Smooth muscle cell (in vitro differentiated cells): ENCODE measurements around the gene TTC23. TPM values are rescaled to one million over a fixed set of nuclear protein-coding genes. Genes with fewer than 3 reads are reported as not detected.

ENCODE experiments used
- DNase-seq: peaks from one replicate; lab custom pipeline; 2025; ENCODE audit not compliant: unreplicated experiment; lab: John Stamatoyannopoulos, UW
- H2AFZ ChIP-seq: fragments of 200-600 bp; sonication (generic); 2 replicates; pipeline ENCODE4 v1.6.0; 2016; ENCODE audit warnings: antibody characterized with exemption, low read depth, mild to moderate bottlenecking
- H3F3A ChIP-seq: fragments of 200-600 bp; sonication (generic); 2 replicates; pipeline ENCODE4 v1.6.0; 2017; ENCODE audit warnings: antibody characterized with exemption, low read depth
- H3K27ac ChIP-seq: fragments of 200-600 bp; sonication (generic); 2 replicates; pipeline ENCODE4 v1.5.1; 2016; ENCODE audit warnings: low read depth, mild to moderate bottlenecking
- H3K27me3 ChIP-seq: fragments of 200-600 bp; sonication (generic); 2 replicates; pipeline ENCODE4 v1.6.1; 2016; ENCODE audit warnings: low read depth, mild to moderate bottlenecking
- H3K36me3 ChIP-seq: fragments of 200-600 bp; sonication (generic); 2 replicates; pipeline ENCODE4 v1.5.1; 2016; ENCODE audit warnings: low read depth
- H3K4me1 ChIP-seq: fragments of 200-600 bp; sonication (generic); 2 replicates; pipeline ENCODE4 v1.5.1; 2016; ENCODE audit warnings: low read depth
- H3K4me2 ChIP-seq: fragments of 200-600 bp; sonication (generic); 2 replicates; pipeline ENCODE4 v1.6.0; 2016; ENCODE audit warnings: mild to moderate bottlenecking
- H3K4me3 ChIP-seq: fragments of 200-600 bp; sonication (generic); 2 replicates; pipeline ENCODE4 v1.5.1; 2016; ENCODE audit warnings: mild to moderate bottlenecking
- H3K79me2 ChIP-seq: fragments of 200-600 bp; sonication (generic); 2 replicates; pipeline ENCODE4 v1.6.0; 2016; ENCODE audit warnings: low read depth, mild to moderate bottlenecking
- H3K9ac ChIP-seq: fragments of 200-600 bp; sonication (generic); 2 replicates; pipeline ENCODE4 v1.6.0; 2016; ENCODE audit warnings: low read depth
- H3K9me3 ChIP-seq: fragments of 200-600 bp; sonication (generic); replicated peaks from 2 replicates; pipeline ENCODE4 v1.5.1; 2016; ENCODE audit warnings: low read depth
- H4K20me1 ChIP-seq: fragments of 200-600 bp; sonication (generic); 2 replicates; pipeline ENCODE4 v1.6.0; 2016; ENCODE audit warnings: low read depth
- CTCF ChIP-seq: fragments of 200-600 bp; sonication (generic); IDR thresholded peaks from 2 replicates; pipeline ENCODE4 v1.5.1; 2017; ENCODE audit warnings: borderline replicate concordance, mild to moderate bottlenecking, antibody characterized with exemption; ENCODE audit not compliant: insufficient read depth, poor library complexity, severe bottlenecking
- WGBS: methylation state at CpG from one replicate; pipeline ENCODE4 v1.1.7; 2016; ENCODE audit warnings: low lambda C conversion rate; 5-methylcytosine and 5-hydroxymethylcytosine counted together
- polyA plus RNA-seq: library from polyadenylated mRNA; unstranded; fragments of >200 nt; fragmentation: Nextera tagmentation; extraction: Ambion mirVana; gene quantifications from 2 replicates; pipeline ENCODE4 v1.2.1, GENCODE V29; 2016
- total RNA-seq: library from RNA; depleted of rRNA; stranded (reverse); fragments of >200 nt; gene quantifications from 2 replicates; pipeline ENCODE4 v1.2.3, GENCODE V29; 2014

TTC23 gene
- total and polyA plus RNA-seq, 2 experiments from 2014 or later, result 25.0 to 45.4 TPM

- H3K36me3 ChIP-seq, result no peaks in the 10 kb centered on the region
- peaks cover 3% of the 10 kb centered on the region for H3K4me1 ChIP-seq
- no peak overlapping the region for H3K9ac ChIP-seq
- no peak overlapping the region for H3K4me2 ChIP-seq
- no peaks in the 10 kb centered on the region for H3K9me3 ChIP-seq
- H4K20me1 ChIP-seq, result no peaks in the 10 kb centered on the region
- no peak for TF ChIP-seq CTCF
- no peaks in the 10 kb centered on the region for H3K27me3 ChIP-seq
- H3K27ac ChIP-seq, result no peak overlapping the region
- no peaks in the 10 kb centered on the region for H3F3A ChIP-seq
- H3K79me2 ChIP-seq, result no peaks in the 10 kb centered on the region
- WGBS, result 88% methylated on average over 1 of the region's 1 CpG
- H3K4me3 ChIP-seq, result no peak overlapping the region
- no peak for DNase-seq
- H2AFZ ChIP-seq, result no peak overlapping the region
Observed at GRCh38 chr15:99090938-99091337, 158.4 kb downstream of the TTC23 start.

GRCh38 chr15:99090011-99090699 is 159.2 kb downstream of the TTC23 start:
- no peaks in the 10 kb centered on the region for H3K79me2 ChIP-seq
- H3K9ac ChIP-seq, result no peak overlapping the region
- no peaks in the 10 kb centered on the region for H3K27me3 ChIP-seq
- WGBS, result 76% methylated on average over 3 of the region's 3 CpGs
- H3F3A ChIP-seq, result no peaks in the 10 kb centered on the region
- H3K4me2 ChIP-seq, result no peak overlapping the region
- no peak overlapping the region for H3K27ac ChIP-seq
- no peaks in the 10 kb centered on the region for H3K4me1 ChIP-seq
- H2AFZ ChIP-seq, result no peak overlapping the region
- H3K4me3 ChIP-seq, result no peak overlapping the region
- no peaks in the 10 kb centered on the region for H3K9me3 ChIP-seq
- no peak for TF ChIP-seq CTCF
- H3K36me3 ChIP-seq, result no peaks in the 10 kb centered on the region
- no peaks in the 10 kb centered on the region for H4K20me1 ChIP-seq
- DNase-seq, result no peak

GRCh38 chr15:99087405-99087943 is 161.9 kb downstream of the TTC23 start:
- H3K4me3 ChIP-seq, result no peak overlapping the region
- H3K4me1 ChIP-seq, result no peaks in the 10 kb centered on the region
- H3K9ac ChIP-seq, result no peak overlapping the region
- H2AFZ ChIP-seq, result no peak overlapping the region
- H4K20me1 ChIP-seq, result no peaks in the 10 kb centered on the region
- H3F3A ChIP-seq, result no peaks in the 10 kb centered on the region
- no peak overlapping the region for H3K27ac ChIP-seq
- H3K36me3 ChIP-seq, result no peaks in the 10 kb centered on the region
- WGBS, result 93% methylated on average over 11 of the region's 11 CpGs
- no peak for DNase-seq
- no peaks in the 10 kb centered on the region for H3K79me2 ChIP-seq
- no peak for TF ChIP-seq CTCF
- no peak overlapping the region for H3K4me2 ChIP-seq
- no peaks in the 10 kb centered on the region for H3K27me3 ChIP-seq
- H3K9me3 ChIP-seq, result no peaks in the 10 kb centered on the region

GRCh38 chr15:99086327-99086667 is 163.1 kb downstream of the TTC23 start:
- no peak overlapping the region for H3K9ac ChIP-seq
- WGBS, result 98% methylated on average over 2 of the region's 2 CpGs
- H3K4me1 ChIP-seq, result no peaks in the 10 kb centered on the region
- no peaks in the 10 kb centered on the region for H3K79me2 ChIP-seq
- DNase-seq, result no peak
- no peaks in the 10 kb centered on the region for H3K36me3 ChIP-seq
- H3K4me3 ChIP-seq, result no peak overlapping the region
- H3K27me3 ChIP-seq, result no peaks in the 10 kb centered on the region
- no peak for TF ChIP-seq CTCF
- no peak overlapping the region for H3K27ac ChIP-seq
- H3K9me3 ChIP-seq, result no peaks in the 10 kb centered on the region
- no peak overlapping the region for H3K4me2 ChIP-seq
- no peak overlapping the region for H2AFZ ChIP-seq
- H3F3A ChIP-seq, result no peaks in the 10 kb centered on the region
- H4K20me1 ChIP-seq, result no peaks in the 10 kb centered on the region
